Cerebellar cortex (tissue), 1 donor: ENCODE data around the gene TRIM9.
"Not testable (repeated sequence)": the region's sequence is repeated elsewhere in the genome, so short reads cannot be mapped to it uniquely, and the experiment has no call there.

ENCODE experiments used
- DNase-seq: peaks from one replicate; pipeline ENCODE4 v3.0.0-alpha.2; 2015; ENCODE audit warnings: low spot score

Gene TRIM9

DNA sequence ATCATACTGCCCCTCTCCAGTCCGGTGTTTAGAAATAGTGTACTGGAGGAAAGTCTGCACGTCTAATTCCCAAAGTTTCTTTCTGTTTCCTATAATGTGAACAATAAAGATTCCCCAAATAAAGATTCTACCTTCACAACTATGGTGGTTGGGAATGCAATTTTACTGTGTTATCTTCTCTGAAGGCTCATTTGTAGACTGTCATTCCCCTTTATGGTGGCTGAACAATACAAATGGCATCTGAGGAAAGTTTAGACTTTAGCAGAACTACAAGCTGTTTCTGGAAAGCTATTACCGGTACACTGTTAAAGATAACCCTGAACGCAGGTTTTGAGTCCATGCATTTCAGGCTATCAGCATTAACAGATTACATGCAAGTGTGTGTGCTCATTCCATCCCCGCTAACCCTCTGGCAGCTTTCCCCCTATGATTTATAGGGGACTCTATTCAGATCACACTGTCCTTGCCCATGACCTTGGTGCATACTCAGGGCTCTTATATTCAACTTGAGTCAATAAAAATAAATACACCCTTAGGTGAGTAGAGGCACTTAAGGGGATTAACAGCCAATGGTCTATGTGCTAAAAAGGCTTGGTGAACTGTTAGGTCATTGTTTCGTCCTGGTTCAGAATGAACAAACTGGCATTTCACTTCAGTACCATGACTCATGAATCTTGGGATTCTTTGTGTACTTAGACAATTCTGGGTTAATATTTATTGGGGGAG is 89.9 kb downstream of the TRIM9 start:
- no peak for DNase-seq

- DNase-seq: peak; percentile 57
Observed at GRCh38 chr14:51004352-51004800, 90.5 kb downstream of the TRIM9 start.

GRCh38 chr14:51002406-51002999 is 92.4 kb downstream of the TRIM9 start:
- peak; percentile 89 for DNase-seq

DNA sequence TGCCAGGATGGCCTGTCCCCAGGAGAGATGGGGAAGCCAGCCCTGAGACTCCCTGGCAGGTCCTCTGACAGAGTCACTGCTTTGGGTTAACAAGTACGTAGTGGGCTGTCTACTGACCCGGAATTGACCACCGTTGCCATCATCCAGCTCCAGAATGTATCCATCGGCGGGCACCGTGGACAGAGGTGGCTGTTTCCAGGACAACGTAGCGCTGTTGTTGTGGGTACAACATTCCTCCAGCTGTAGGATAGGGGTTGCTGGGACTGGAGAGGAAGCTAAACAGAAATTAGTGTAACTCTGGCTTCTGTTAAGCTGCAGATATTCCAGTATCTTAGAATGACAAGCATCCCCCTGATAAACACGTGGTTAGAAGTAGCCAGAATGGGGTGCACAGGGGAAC is 94.3 kb downstream of the TRIM9 start:
- no peak for DNase-seq

- peak; percentile 72 for DNase-seq
Observed at GRCh38 chr14:50999726-51000125, 95.2 kb downstream of the TRIM9 start.

DNA sequence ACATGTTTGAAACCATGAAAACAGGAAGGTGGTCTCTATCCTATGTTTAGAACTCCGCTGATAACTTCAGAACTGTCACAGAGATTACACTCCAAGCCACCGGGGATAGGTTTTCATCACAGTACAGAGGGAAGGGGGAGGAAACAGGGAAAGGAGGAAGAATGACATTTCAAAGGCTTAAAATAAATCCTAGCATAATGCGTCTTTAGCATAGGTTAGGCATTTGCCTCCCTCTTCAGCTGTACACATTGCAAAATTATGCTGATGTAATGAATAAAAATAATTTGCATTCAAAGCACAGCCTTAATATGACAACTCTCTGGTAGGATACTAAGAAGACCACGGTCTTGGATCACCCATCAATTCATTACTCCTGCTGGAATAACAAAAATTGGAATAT is 96.3 kb downstream of the TRIM9 start:
- DNase-seq: no peak

DNA sequence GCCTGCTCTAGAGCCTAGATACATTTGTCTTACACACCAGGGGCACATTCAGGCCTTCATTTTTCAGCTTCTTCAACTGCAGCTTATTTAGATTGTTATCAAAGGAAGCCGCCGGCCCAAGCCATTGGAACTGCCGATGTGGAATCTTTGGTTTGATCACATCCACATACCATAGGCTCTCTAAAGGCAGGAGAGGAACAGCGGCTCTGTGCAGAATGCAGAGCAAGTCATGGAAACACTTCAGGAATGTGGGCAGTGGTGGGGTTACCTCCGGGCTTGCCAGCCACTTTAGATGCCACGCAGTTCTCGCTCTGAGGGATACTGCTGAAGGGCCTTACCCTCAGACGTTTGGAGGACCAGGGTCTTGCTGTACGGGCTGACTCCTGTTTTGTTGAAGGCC is 97.2 kb downstream of the TRIM9 start:
- no peak for DNase-seq

GRCh38 chr14:50994158-50994557 is 100.7 kb downstream of the TRIM9 start:
- not testable (repeated sequence) for DNase-seq

GRCh38 chr14:50985859-50986331 is 109.0 kb downstream of the TRIM9 start:
- DNase-seq: no peak

DNA sequence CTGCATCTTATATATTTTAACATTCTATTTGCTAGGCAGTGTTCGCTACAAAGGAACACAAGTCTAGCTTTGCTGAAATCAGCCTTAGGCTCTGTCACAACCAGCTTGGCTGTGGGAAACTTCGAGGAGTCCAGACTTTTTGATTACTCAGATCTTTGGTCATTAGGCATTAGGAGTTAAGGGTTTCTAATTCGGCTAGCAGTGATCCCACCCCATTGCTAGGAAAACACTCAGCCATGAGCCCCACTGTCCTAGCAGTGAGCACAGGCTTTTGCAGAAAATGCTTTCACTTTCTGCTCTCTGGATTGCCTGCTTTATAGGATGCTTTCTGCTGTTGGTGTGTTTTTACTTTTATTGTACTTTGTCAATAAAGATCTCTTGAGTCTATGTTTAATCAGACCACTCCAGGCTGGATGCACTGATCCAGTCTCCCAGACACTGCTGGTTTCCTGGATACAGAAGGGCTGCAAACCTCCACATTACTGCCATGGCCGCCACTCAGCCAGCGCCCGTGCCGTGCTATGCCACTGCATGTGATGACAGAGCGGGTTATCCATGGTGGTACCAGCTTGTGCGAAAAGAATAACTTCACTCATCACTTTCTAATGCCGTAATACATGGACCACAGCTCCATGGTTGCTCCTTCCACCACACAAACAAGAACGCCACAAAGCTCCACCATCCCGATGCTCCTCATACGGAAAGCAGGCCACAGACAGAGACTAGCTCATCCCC is 109.6 kb downstream of the TRIM9 start:
- DNase-seq: no peak

- DNase-seq: no peak
Observed at GRCh38 chr14:50984036-50984710, 110.7 kb downstream of the TRIM9 start.

DNA sequence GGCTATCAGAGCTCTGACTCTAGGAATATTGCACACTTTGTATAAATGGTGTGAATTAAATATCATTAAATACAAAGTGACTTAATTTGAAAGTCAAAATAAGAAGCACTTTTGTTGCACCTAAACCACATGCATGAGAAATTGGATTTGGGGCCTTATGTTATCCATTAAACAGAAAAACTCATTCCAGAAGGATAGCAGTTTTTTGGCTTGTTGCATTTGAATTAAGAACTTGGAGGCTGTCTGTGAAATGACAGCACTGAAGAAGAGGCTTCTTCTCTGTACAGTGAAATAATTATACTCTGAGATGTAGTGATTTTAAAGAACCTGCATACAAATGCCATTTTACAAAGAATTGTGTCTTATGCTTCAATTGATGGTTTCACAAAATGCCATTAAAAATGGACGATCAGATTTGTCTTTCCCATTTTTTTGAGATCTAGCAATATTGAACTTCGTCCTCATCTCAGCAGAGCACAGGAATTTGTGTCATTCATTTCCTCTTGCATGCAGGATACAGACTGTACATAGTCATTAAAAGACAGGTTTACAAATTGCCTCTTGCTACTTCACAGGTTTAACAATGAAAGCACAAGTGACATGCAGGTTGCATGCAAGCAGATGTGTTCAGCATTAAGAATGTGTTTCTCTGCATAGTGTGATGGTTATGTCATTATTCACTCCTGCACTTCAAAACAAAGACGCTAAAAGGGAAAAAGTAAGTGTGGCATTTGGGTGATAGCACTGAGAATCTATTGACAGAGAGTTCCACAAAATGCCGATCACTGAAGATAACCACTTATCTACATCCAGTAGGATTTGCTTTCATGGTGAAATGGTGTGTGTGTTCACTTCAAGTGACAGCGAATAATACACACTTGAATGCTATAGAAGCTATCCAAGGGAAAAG is 114.7 kb downstream of the TRIM9 start:
- DNase-seq: no peak

DNA sequence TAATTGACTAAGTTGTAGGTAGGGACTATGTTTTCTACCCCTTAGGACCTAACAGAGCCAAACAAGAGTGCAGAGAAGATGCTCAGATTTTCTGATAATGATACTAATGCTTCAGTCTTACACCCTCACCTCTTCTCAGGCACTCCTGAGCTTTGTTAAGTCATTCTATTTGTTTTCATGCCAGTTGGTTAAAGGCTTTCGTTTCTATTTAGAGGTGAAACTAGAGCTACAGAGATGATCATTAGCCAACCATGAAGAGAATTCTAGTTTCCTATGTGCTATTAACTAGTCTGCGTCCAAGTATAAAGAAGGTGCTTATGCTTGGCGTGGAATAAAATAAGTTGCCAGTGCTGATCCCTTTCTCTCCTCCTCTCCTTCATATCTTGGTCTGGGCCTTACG is 116.0 kb downstream of the TRIM9 start:
- no peak for DNase-seq

DNA sequence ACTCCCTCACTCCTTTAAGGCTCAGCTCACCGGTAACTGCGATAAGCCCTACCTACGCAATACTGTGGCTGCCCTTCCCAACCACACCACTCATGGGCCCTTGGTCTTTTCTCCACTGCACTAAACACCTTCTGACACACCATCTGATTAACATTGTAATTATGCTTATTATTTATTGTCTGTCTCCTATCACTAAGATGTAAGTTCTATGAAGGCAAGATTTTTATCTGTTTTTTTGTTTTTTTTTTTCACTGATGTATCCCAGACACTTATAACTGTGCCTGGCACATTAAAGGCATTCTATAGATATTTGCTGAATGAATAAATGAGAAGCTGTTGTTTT is 116.4 kb downstream of the TRIM9 start:
- DNase-seq: no peak

GRCh38 chr14:50977863-50978528 is 116.9 kb downstream of the TRIM9 start:
- DNase-seq: no peak

DNA sequence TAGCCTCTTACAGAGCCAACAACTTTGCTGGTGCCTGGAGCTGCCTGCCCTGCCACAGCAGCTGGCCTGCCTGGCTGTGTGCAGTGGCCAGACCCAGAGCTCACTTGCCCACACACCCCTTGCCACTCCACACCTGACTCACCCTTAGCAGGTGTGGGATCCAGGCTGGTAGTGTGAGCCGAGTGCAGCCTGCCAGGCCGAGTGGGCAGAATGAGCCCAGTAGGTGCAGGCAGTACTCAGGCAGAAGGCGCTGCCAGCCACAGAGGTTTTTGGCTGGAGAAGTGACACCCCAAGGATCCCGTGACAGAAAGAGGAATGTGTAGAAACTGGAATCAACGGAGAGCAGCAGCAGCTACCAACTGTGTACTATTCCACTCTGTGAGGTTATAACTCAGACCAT is 120.8 kb downstream of the TRIM9 start:
- DNase-seq: peak; percentile 26

GRCh38 chr14:50972734-50973133 is 122.2 kb downstream of the TRIM9 start:
- DNase-seq: no peak

GRCh38 chr14:50970886-50971781 is 123.8 kb downstream of the TRIM9 start:
- no peak for DNase-seq

DNA sequence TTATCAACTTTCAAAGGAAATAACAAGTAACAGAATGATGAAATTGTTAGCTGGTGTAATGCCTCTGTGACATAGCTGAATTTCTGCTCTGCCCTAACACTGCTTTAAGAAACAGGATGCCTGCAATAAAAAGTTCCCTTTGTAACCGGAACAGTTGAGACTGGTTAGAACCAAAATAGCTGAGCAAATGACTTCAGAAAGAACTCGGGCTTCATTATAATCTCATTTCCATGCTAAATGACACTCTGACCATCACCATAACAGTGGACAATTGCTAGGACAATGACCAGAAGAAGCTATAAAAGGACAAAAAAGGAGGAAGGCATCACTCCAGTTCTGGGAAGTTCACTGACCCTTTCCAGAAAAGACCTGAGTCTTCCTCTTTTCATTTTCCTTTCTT is 127.1 kb downstream of the TRIM9 start:
- no peak for DNase-seq

GRCh38 chr14:50967103-50967502 is 127.8 kb downstream of the TRIM9 start:
- DNase-seq: no peak
